ENCODE results near the gene TRUB2. TPM values are rescaled to one million over a fixed set of nuclear protein-coding genes. Genes with fewer than 3 reads are reported as not detected.

TRUB2 gene
- total and polyA plus RNA-seq, 2 of the 13 experiments (the other 11 are each of a cell fraction or from before 2014, with no cell fraction given), result 22.3 to 41.2 TPM

DNA sequence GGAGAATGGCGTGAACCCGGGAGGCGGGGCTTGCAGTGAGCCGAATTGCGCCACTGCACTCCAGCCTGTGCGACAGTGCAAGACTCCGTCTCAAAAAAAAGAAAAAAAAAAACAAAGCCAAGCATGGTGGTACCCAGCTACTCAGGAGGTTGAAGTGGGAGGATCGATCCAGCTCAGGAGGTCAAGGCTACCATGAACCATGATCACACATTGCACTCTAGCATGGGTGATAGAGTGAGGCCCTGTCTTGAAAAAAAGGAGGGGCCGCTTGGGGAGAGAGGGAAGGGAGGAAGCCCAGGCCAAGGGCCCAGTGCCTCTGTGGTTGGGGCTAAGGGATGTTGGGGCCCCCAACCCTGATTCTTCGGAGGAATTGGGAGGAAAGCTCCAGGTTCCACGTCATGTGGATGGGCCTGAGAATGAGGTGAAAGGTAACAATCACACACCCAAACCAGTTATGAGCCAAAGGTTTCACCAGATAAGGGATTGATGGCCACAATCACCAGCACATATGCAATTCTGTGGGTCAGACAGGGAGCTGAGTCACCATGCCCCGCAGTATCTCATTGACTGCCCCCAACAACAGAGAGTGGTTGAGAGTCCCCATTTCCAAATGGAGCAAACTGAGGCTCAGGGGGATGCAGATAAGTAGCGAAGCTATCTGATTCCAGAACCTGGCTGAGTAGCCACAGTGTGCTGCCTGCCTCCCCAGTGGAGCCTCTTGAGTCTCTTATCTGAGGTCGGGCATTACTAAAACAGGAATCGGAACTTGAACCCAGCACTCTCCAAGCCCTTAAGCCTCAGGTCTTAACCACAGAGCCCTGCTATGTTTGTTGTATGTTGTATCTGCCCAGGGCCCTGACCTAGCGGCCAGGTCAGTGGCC lies 25.7 kb downstream of the TRUB2 start (continued):
- TF ChIP-seq NR2F6 (IDR thresholded peaks at IDR 0.05) (peak; percentile 60), NR2F6 (CRISPR knock-in tag; IDR thresholded peaks at IDR 0.05) (no peak; the same call in 1 of the 2 replicates), HDAC1 (CRISPR knock-in tag; IDR thresholded peaks at IDR 0.05) (no peak; the same call in 1 of the 2 replicates), ZNF816 (CRISPR knock-in tag; IDR thresholded peaks at IDR 0.05; ENCODE audit: borderline replicate concordance) (no peak), SCMH1 (CRISPR knock-in tag; IDR thresholded peaks at IDR 0.05; ENCODE audit: borderline replicate concordance) (no peak), DNMT1 (CRISPR knock-in tag; IDR thresholded peaks at IDR 0.05) (no peak), RXRA (CRISPR knock-in tag; IDR thresholded peaks at IDR 0.05) (peak; percentile 59; the same call in 1 of the 2 replicates), MAZ (IDR thresholded peaks at IDR 0.05; ENCODE audit: borderline replicate concordance, low read depth, low read length) (no peak), MAZ (CRISPR knock-in tag; IDR thresholded peaks at IDR 0.05; ENCODE audit: low read depth) (peak; percentile 6; the same call in 1 of the 2 replicates), HIVEP1 (CRISPR knock-in tag; IDR thresholded peaks at IDR 0.05) (no peak), SMARCE1 (IDR thresholded peaks at IDR 0.05; ENCODE audit: borderline replicate concordance) (no peak), SRY (CRISPR knock-in tag; IDR thresholded peaks at IDR 0.05) (peak; percentile 42; the same call in 1 of the 2 replicates), ZNF33B (CRISPR knock-in tag; IDR thresholded peaks at IDR 0.05) (peak; percentile 37; the same call in 1 of the 2 replicates), ZNF24 (IDR thresholded peaks at IDR 0.05) (no peak), KMT2B (CRISPR knock-in tag; IDR thresholded peaks at IDR 0.05) (no peak), SMAD3 (CRISPR knock-in tag; IDR thresholded peaks at IDR 0.05) (0 out of 2 replicates have a peak, but pooled peaks have one; percentile 10), IRF2 (CRISPR knock-in tag; IDR thresholded peaks at IDR 0.05) (peak; percentile 27; the same call in 1 of the 2 replicates)
- TF ChIP-seq, protein P1, sequence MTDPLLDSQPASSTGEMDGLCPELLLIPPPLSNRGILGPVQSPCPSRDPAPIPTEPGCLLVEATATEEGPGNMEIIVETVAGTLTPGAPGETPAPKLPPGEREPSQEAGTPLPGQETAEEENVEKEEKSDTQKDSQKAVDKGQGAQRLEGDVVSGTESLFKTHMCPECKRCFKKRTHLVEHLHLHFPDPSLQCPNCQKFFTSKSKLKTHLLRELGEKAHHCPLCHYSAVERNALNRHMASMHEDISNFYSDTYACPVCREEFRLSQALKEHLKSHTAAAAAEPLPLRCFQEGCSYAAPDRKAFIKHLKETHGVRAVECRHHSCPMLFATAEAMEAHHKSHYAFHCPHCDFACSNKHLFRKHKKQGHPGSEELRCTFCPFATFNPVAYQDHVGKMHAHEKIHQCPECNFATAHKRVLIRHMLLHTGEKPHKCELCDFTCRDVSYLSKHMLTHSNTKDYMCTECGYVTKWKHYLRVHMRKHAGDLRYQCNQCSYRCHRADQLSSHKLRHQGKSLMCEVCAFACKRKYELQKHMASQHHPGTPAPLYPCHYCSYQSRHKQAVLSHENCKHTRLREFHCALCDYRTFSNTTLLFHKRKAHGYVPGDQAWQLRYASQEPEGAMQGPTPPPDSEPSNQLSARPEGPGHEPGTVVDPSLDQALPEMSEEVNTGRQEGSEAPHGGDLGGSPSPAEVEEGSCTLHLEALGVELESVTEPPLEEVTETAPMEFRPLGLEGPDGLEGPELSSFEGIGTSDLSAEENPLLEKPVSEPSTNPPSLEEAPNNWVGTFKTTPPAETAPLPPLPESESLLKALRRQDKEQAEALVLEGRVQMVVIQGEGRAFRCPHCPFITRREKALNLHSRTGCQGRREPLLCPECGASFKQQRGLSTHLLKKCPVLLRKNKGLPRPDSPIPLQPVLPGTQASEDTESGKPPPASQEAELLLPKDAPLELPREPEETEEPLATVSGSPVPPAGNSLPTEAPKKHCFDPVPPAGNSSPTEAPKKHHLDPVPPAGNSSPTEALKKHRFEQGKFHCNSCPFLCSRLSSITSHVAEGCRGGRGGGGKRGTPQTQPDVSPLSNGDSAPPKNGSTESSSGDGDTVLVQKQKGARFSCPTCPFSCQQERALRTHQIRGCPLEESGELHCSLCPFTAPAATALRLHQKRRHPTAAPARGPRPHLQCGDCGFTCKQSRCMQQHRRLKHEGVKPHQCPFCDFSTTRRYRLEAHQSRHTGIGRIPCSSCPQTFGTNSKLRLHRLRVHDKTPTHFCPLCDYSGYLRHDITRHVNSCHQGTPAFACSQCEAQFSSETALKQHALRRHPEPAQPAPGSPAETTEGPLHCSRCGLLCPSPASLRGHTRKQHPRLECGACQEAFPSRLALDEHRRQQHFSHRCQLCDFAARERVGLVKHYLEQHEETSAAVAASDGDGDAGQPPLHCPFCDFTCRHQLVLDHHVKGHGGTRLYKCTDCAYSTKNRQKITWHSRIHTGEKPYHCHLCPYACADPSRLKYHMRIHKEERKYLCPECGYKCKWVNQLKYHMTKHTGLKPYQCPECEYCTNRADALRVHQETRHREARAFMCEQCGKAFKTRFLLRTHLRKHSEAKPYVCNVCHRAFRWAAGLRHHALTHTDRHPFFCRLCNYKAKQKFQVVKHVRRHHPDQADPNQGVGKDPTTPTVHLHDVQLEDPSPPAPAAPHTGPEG (CRISPR knock-in tag; IDR thresholded peaks at IDR 0.05), result peak; percentile 20; the same call in 1 of the 2 replicates
- TF ChIP-seq, protein P2, sequence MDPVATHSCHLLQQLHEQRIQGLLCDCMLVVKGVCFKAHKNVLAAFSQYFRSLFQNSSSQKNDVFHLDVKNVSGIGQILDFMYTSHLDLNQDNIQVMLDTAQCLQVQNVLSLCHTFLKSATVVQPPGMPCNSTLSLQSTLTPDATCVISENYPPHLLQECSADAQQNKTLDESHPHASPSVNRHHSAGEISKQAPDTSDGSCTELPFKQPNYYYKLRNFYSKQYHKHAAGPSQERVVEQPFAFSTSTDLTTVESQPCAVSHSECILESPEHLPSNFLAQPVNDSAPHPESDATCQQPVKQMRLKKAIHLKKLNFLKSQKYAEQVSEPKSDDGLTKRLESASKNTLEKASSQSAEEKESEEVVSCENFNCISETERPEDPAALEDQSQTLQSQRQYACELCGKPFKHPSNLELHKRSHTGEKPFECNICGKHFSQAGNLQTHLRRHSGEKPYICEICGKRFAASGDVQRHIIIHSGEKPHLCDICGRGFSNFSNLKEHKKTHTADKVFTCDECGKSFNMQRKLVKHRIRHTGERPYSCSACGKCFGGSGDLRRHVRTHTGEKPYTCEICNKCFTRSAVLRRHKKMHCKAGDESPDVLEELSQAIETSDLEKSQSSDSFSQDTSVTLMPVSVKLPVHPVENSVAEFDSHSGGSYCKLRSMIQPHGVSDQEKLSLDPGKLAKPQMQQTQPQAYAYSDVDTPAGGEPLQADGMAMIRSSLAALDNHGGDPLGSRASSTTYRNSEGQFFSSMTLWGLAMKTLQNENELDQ (CRISPR knock-in tag; IDR thresholded peaks at IDR 0.05; ENCODE audit: borderline replicate concordance), result no peak
- TF ChIP-seq, protein P3, sequence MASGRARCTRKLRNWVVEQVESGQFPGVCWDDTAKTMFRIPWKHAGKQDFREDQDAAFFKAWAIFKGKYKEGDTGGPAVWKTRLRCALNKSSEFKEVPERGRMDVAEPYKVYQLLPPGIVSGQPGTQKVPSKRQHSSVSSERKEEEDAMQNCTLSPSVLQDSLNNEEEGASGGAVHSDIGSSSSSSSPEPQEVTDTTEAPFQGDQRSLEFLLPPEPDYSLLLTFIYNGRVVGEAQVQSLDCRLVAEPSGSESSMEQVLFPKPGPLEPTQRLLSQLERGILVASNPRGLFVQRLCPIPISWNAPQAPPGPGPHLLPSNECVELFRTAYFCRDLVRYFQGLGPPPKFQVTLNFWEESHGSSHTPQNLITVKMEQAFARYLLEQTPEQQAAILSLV (CRISPR knock-in tag; IDR thresholded peaks at IDR 0.05; ENCODE audit: borderline replicate concordance), result 0 out of 2 replicates have a peak, but pooled peaks have one; percentile 26
